Measurements from ENCODE around the gene RNF168. TPM values are rescaled to one million over a fixed set of nuclear protein-coding genes. Genes with fewer than 3 reads are reported as not detected.

RNF168 gene
- total RNA-seq, 1 experiment from 2014 or later = 27.0 TPM

Other genes with a start within 250 kb of the RNF168 start
- 64.5 and 78.1 TPM in 2 replicates for gene PCYT1A, start 216.0 kb downstream of the RNF168 start, total RNA-seq (2022)
- gene DYNLT2B, start 185.5 kb downstream of the RNF168 start, total RNA-seq (2022) = 22.3 and 23.5 TPM in 2 replicates
- 2.4 and 7.3 TPM in 2 replicates for gene TM4SF19, start 165.4 kb downstream of the RNF168 start, total RNA-seq (2022)
- 64.7 and 71.6 TPM in 2 replicates for gene UBXN7, start 71.3 kb downstream of the RNF168 start, total RNA-seq (2022)
- not detected in 2 replicates for gene SMCO1, start 11.6 kb upstream of the RNF168 start, total RNA-seq (2022)
- gene WDR53, start 64.8 kb upstream of the RNF168 start, total RNA-seq (2022) = 14.4 and 18.8 TPM in 2 replicates
- 13.2 and 16.0 TPM in 2 replicates for gene FBXO45, start 64.9 kb upstream of the RNF168 start, total RNA-seq (2022)
- gene NRROS, start 135.9 kb upstream of the RNF168 start, total RNA-seq (2022) = not detected in 2 replicates
- 1.8 and 3.2 TPM in 2 replicates for gene CEP19, start 208.5 kb upstream of the RNF168 start, total RNA-seq (2022)
- gene PIGX, start 208.6 kb upstream of the RNF168 start, total RNA-seq (2022) = 20.8 and 23.2 TPM in 2 replicates
- gene PAK2, start 236.1 kb upstream of the RNF168 start, total RNA-seq (2022) = 119 and 126 TPM in 2 replicates